ENCODE results near the gene ADK.

ADK gene

DNA sequence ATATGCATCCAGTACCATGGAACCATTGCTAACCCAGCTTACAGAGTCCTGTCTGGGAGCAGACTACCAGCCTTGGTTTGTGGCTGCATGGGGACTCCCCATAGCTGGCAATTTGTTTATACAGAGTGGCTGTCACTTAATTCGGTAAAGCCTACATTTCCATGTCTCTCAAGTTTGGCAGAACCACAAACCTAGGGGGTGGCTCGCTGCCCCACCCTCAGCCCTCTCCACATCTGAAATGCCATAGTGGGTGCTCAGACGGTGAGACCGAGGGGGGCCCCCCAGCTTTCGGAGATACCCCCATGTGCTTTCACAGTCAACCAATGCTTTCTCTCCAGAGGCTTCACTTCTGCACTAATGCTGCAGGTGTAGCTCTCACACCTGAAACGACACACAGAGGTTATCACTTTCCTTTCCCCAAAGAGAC, 599.8 kb downstream of the ADK start:
- Histone ChIP-seq H3K9me3 (ENCODE audit: insufficient read depth, low read depth, low read length) (no peaks in the 10 kb centered on the region), H3K9me2 (replicated peaks; ENCODE audit: low read depth, low read length) (no peaks in the 10 kb centered on the region), H3F3A (ENCODE audit: low read depth) (no peaks in the 10 kb centered on the region), H3K27me3 (ENCODE audit: insufficient read depth, low read length, poor library complexity, severe bottlenecking) (no peaks in the 10 kb centered on the region), H2AFZ (ENCODE audit: low read length) (no peak overlapping the region), H3K36me3 (ENCODE audit: insufficient read depth, low read length) (no peaks in the 10 kb centered on the region), H3K4me1 (ENCODE audit: insufficient read depth, low read length, poor library complexity, severe bottlenecking) (peaks cover 32% of the 10 kb centered on the region), H3K4me3 (ENCODE audit: low read length, poor library complexity, severe bottlenecking) (no peak overlapping the region), H4K20me1 (ENCODE audit: insufficient read depth, low read length, poor library complexity, severe bottlenecking) (no peaks in the 10 kb centered on the region), H3K4me2 (ENCODE audit: low read depth, low read length, poor library complexity, severe bottlenecking) (no peak overlapping the region), H3K9ac (ENCODE audit: low read depth, low read length, poor library complexity, severe bottlenecking) (no peak overlapping the region), H3K79me2 (ENCODE audit: insufficient read depth, low read length) (no peaks in the 10 kb centered on the region)
- TF ChIP-seq, protein P1, sequence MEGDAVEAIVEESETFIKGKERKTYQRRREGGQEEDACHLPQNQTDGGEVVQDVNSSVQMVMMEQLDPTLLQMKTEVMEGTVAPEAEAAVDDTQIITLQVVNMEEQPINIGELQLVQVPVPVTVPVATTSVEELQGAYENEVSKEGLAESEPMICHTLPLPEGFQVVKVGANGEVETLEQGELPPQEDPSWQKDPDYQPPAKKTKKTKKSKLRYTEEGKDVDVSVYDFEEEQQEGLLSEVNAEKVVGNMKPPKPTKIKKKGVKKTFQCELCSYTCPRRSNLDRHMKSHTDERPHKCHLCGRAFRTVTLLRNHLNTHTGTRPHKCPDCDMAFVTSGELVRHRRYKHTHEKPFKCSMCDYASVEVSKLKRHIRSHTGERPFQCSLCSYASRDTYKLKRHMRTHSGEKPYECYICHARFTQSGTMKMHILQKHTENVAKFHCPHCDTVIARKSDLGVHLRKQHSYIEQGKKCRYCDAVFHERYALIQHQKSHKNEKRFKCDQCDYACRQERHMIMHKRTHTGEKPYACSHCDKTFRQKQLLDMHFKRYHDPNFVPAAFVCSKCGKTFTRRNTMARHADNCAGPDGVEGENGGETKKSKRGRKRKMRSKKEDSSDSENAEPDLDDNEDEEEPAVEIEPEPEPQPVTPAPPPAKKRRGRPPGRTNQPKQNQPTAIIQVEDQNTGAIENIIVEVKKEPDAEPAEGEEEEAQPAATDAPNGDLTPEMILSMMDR (conservative IDR thresholded peaks at IDR 0.05; ENCODE audit: low read length), result no peak
- no peak for TF ChIP-seq EZH2phosphoT487 (IDR thresholded peaks at IDR 0.05; ENCODE audit: borderline replicate concordance)

GRCh38 chr10:74752371-74753040, 601.5 kb downstream of the ADK start:
- no peak overlapping the region for H3K9ac ChIP-seq (ENCODE audit: low read depth, low read length, poor library complexity, severe bottlenecking)
- peaks cover 1% of the 10 kb centered on the region; the same call in 1 of the 2 replicates for H3F3A ChIP-seq (ENCODE audit: low read depth)
- H3K4me2 ChIP-seq (ENCODE audit: low read depth, low read length, poor library complexity, severe bottlenecking), result no peak overlapping the region
- H3K9me3 ChIP-seq (ENCODE audit: insufficient read depth, low read depth, low read length), result no peaks in the 10 kb centered on the region
- H4K20me1 ChIP-seq (ENCODE audit: insufficient read depth, low read length, poor library complexity, severe bottlenecking), result no peaks in the 10 kb centered on the region
- H3K36me3 ChIP-seq (ENCODE audit: insufficient read depth, low read length), result no peaks in the 10 kb centered on the region
- TF ChIP-seq EZH2phosphoT487 (IDR thresholded peaks at IDR 0.05; ENCODE audit: borderline replicate concordance), result no peak
- TF ChIP-seq, protein P1 (conservative IDR thresholded peaks at IDR 0.05; ENCODE audit: low read length), result no peak
- peak overlapping the region; percentile 56; the same call in 1 of the 2 replicates for H2AFZ ChIP-seq (ENCODE audit: low read length)
- no peaks in the 10 kb centered on the region for H3K27me3 ChIP-seq (ENCODE audit: insufficient read depth, low read length, poor library complexity, severe bottlenecking)
- H3K79me2 ChIP-seq (ENCODE audit: insufficient read depth, low read length), result no peaks in the 10 kb centered on the region
- peaks cover 41% of the 10 kb centered on the region for H3K4me1 ChIP-seq (ENCODE audit: insufficient read depth, low read length, poor library complexity, severe bottlenecking)
- no peaks in the 10 kb centered on the region for H3K9me2 ChIP-seq (replicated peaks; ENCODE audit: low read depth, low read length)
- H3K4me3 ChIP-seq (ENCODE audit: low read length, poor library complexity, severe bottlenecking), result no peak overlapping the region

DNA sequence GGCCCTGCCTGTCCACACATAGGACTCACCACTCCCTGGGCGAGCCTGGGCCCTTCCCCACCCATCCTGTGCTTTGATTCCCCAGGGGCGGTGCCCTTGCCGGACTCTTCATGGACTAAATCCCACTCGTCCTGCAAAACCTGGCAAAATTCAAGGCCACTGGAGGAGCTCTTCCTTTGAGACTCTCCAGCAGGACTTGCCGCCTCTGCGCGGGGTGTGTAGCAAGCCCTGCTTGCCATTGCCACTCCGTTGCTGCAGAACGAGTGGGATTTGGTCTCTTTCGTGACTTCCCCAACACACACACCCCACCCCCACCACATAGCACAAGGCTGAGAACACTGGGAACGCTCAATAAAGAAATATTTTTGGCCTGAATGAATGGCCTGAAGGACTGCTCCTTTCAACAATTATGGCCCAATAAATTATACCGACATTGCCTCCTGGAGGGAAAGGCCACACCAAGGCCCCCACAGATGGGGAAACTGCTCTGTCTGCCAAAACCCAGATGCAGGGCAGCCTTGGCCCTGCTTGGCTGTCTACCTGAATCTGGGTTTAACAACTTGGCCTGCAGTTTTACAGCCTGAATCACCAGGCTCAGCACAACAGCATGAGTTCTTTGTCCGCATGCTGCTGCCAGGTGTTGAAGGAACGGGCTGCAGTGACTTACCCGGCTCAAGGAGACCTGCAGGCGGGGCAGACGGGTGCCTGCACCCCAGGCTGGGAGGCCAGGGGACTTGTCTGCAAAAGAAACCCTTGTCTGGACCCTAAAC, 602.6 kb downstream of the ADK start:
- no peak overlapping the region for H3K4me2 ChIP-seq (ENCODE audit: low read depth, low read length, poor library complexity, severe bottlenecking)
- peaks cover 44% of the 10 kb centered on the region for H3K4me1 ChIP-seq (ENCODE audit: insufficient read depth, low read length, poor library complexity, severe bottlenecking)
- no peaks in the 10 kb centered on the region for H3K27me3 ChIP-seq (ENCODE audit: insufficient read depth, low read length, poor library complexity, severe bottlenecking)
- no peak for TF ChIP-seq EZH2phosphoT487 (IDR thresholded peaks at IDR 0.05; ENCODE audit: borderline replicate concordance)
- TF ChIP-seq, protein P1 (conservative IDR thresholded peaks at IDR 0.05; ENCODE audit: low read length), result no peak
- no peaks in the 10 kb centered on the region for H3K79me2 ChIP-seq (ENCODE audit: insufficient read depth, low read length)
- H4K20me1 ChIP-seq (ENCODE audit: insufficient read depth, low read length, poor library complexity, severe bottlenecking), result no peaks in the 10 kb centered on the region
- no peaks in the 10 kb centered on the region for H3K9me3 ChIP-seq (ENCODE audit: insufficient read depth, low read depth, low read length)
- no peaks in the 10 kb centered on the region for H3K9me2 ChIP-seq (replicated peaks; ENCODE audit: low read depth, low read length)
- H3F3A ChIP-seq (ENCODE audit: low read depth), result peaks cover 5% of the 10 kb centered on the region
- no peak overlapping the region for H3K4me3 ChIP-seq (ENCODE audit: low read length, poor library complexity, severe bottlenecking)
- H2AFZ ChIP-seq (ENCODE audit: low read length), result peak overlapping the region; percentile 56
- no peaks in the 10 kb centered on the region for H3K36me3 ChIP-seq (ENCODE audit: insufficient read depth, low read length)
- peak overlapping the region; percentile 32 for H3K9ac ChIP-seq (ENCODE audit: low read depth, low read length, poor library complexity, severe bottlenecking)

Data from Loucy (cell line).